ENCODE results near the gene CD160.

GRCh38 chr1:145740269-145740668 lies 21.0 kb downstream of the CD160 start:
- TF ChIP-seq CTCF (IDR thresholded peaks at IDR 0.05): no peak
- no peak for TF ChIP-seq POLR2A (IDR thresholded peaks at IDR 0.05)
